Activated gamma-delta T cell treated with Interleukin-2 at 50 U/mL for 16 hours (primary cell): ENCODE measurements around the gene DST.

Experiments used
- DNase-seq: peaks from one replicate; pipeline ENCODE4 v3.0.0-alpha.2; 2020

Gene DST

DNA sequence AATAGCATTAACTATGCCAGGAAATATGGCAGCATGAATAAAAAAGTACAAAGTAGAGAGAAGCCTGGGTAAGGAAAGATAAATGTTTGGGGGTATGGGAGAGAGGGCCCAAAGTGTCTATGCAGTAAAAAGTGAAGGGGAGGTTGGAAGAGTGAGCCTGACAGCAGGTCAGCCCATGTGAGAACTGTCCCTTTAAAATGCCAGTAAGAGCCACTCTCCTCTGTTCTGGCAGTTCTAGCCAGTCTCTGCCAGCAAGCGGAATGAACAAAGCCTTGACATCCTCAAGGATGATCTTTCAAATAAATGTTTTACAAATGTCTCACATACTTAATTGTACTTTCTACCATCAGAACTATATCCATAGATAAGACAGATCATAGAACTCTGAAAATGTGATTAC is 164.5 kb downstream of the DST start:
- DNase-seq, result no peak

DNA sequence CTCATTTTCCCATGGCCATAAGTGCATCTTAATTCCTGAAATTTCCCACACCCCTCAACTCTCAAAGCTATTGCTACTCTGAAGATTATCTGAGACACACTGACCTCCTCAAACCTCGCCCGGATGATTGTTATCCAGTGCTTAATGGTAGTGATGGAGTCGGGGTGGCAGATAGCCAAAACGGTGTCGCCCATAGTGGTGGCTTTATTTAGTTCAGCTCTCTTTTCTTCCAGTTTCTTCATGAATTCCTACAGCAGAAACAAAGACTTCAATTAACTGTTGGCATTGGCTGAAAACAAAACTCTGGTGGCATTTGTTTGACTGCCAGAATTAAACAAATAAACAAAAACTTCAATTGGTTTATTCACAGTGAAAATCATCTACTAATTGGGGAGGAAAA is 165.4 kb downstream of the DST start:
- DNase-seq, result no peak

DNA sequence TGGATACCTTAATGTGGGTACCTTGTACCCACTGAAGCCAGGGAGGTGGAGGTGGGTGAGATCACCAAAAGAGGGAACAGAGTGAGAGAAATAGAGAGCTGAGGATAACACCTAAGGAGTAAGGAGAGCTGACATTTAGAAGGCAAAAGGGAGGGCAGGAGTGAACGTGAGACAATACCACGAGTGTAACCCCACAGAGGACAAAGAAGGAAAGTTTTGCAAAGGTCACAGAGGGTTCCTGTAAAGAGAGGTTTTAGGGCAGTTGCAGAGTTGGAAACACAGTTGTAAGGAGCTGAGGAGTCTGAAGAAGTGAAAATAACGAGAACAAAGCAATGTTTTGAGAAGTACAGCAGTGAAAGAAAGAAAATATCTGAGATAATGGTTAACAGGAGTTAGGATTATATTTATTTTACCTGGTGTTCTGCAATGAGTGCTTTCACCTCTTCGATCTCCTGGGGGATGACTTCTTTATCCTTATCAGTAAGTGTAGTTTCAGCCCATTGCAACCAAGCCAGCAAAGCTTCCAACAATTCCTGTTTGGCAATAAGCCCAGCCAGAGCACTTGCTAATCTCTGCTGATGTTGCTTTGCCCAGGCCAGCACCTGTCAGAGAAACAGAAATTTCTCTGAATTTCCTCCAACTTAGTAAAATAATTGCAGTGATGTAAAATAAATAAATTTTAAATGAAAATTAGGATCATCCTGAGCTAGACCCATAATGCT is 166.8 kb downstream of the DST start:
- DNase-seq, result no peak

DNA sequence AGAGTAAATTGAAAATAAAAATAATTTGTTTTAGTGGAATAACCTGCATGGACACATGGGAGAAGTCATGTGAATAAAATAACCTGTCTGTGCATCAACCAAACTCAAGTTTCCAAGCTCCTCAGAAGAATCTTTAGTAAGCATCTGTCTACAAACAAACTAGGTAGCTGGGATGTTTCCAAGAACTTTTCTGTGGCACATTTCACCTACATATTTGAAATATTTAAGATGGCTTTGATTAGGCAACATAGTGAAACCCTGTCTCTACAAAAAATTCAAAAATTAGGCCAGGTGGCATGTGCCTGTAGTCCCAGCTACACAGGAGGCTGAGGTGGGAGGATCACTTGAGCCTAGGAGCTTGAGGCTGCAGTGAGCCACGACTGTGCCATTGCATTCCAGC is 168.2 kb downstream of the DST start:
- no peak for DNase-seq

DNA sequence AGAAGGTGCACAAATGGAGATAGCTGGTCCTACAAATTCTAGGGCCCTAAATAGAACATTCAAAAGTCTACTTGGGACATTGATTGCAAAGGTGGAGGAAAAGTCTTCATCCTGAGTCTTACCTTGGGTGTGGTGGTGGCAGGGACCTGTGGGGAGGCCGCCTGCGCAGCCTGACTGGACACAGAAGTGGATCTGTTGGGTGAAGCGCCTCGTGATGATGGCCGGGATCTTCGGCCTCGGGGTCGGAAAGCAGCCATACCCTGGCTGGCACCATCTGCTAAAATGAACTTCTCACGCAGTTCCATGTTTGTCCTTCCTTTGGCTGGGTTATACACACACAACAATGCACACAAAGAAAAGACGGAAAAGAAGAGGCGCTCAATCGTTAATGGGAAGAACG is 179.2 kb downstream of the DST start:
- DNase-seq, result no peak

DNA sequence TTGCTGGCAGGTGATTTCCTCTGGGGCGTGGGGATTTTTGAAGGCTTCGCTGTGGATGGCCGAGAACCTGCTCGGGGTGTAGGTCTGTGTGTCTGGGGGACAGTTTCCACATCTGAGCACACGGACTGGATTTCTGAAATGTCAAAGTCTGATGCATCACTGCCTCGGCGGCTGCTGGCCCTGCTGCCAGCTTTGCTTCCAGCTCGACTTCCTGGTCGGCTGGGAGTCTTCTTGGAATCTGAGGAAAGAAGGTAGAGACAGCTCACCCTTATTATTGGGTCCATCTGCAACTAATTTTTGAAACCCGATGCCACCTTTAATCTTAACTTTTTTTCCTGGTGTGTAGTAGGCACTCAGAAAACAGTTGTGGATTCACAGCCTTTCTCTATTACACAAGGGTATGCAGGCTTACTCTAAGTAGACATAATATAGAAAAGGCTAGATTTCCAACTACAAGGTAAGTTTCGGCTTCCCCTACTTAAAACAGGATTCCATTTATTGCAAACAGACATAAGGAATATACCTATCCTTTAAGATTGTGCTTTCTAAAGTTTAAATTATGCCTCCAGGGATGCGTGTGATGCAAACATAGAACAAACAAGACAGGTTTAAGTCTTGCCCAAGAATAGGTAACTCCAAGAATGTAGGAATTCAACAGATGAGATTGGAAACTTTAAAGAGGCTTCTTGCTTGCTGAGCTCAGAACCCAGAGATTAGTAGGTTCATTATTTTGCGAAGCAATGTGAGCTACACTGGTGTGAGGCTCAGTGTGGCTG is 183.5 kb downstream of the DST start:
- no peak for DNase-seq

DNA sequence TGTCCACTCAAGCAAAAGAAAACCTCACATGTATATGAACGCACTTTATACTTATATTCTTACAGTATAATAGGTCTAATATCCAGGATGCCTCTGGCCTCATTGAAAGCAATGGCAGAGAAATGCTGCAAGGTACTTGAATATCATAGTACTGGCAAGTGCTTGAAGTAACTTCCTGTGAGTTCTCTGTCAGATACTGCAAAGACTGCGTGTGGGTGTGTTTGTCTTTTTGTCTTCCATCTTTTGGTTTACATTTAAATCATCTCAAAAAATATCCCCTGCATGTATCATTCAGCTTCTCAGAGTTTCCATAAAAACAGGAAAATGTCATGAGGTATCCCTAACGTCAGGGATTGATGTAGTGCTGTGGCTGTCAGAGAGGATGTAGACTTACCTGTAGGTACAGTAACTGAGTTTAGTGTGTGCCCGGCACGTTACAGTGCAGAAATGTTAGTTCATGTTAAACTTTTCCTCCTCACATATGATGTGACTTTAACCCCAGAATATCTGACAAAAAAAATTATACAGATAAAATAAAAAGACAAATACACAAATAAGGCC is 184.3 kb downstream of the DST start:
- no peak for DNase-seq

DNA sequence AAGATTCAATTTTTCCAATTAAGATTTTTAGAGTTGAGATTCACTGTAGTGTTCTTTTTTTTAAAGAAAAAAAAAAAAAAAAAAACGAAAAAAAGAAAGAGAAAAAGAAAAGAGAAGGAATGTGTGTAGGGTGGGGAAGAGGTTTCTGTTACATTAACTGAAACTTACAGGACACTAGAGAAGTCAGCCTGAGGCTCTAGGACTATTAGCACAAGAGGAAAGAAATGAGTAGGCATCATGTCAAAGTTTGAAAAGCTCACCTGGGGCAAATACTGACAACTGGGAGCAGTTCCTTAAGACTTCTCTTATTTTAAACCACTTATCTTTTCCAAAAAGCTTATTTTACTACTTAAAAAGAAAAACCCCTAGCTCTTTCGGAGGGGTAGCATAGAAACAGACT is 185.9 kb downstream of the DST start:
- no peak for DNase-seq

DNA sequence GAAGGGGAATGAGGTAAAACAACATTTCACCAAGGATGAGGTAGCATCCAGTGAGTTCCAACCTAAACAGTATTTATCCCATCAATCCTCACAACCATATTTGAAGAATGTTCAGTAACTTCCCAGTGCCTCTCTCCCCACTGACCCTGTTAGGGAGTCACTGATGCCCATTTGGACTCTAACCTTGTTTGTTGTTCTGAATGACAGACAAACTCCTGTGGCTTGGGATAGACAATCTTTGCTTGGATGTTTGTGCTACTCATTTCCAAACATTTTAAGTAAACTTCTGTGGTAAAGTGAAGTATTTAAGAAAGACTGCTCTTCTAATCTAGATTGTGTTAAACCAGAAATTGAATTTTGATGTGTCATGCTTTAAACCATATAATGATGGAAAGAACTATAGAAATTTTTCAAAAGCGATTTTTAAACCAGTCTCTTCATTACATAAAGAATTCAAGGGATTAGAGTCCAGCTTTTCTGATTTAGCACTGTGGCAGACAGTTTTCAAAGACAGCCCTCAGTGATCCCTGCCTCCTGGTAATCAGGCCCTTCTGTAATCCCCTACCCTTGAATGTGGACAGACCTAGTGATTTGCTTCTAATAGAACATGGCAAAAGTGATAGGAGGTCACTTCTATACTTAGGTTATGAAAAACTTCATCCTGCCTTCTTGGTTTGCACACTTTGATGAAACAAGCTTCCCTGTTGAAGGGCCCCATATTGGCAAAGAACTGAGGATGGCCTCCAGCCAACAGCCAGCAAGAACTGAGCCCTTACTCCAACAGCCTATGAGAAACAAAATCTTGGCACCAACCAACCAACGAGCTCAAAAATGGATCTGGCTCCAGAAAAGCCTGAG is 191.6 kb downstream of the DST start:
- DNase-seq, result no peak

DNA sequence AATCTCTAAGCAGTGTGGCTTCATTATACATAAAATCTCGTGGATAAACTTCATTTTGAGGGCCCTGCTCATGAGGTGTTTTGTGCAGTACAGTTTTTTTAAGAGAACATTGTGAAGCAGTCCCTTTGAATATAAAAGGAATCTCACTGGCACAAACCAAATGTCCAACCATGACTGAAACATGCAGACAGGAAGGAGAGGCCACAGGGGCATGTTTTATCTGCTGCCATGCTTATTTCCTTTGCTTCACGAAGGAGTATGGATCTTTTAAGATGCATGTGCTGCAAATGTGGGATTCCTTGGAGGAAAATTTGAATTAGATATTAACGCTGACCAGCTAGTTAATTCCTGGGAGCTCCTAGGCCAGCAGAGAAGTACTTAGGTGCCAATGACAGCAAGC is 192.3 kb downstream of the DST start:
- no peak for DNase-seq

DNA sequence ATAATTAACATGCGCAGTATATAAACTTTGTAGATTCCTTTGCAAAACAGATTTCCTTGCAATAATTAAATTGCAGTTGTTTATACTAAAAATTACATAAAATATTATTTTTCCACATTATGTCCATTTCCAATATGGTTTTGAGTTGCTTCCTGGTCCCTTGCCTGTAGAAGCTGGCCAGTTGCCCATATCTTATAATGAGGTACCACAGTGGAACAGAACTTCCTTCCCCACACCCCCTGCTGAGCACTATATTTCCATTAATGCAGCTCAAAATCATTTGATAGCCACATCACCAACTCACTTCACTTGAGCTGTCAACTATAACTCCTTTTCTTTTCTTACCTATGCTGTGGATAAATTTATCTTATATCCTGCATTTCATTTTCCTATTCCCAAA is 194.6 kb downstream of the DST start:
- DNase-seq, result no peak

DNA sequence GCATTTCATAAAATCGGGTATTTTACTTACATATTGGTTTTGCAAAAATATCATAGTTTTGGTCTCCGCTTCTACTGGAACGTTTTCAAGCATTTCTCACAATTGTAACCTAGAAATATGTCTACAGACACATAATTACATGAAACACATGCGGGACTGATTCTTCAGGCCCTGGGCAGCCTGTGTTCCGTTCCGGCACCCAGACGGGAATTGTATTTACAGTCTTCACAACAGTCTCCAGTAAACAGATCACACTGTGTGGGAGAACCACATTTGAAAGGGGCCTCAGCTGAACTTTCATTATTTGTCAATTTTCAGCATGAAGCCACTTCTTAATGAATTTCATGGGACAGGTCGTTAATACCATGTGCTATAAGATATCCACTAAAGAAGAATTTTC is 196.9 kb downstream of the DST start:
- no peak for DNase-seq

DNA sequence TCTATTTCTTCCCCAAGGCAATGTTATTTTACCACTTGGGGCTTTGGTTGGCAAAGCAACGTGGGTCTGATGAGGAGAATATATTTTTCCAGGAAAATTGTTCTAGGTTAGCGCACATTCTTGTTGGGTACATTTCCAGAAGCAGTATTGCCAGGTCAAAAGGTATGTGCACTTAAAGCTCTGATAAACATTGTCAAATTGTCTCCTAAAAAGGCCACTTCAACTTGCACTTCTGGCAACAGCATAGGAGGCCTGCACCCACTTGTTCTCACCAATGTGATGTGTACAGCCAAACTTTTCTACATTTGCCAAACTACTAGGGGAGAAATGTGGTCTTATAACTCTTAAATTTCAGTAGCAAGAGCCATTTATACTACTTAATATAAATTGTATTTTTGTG is 197.8 kb downstream of the DST start:
- no peak for DNase-seq

DNA sequence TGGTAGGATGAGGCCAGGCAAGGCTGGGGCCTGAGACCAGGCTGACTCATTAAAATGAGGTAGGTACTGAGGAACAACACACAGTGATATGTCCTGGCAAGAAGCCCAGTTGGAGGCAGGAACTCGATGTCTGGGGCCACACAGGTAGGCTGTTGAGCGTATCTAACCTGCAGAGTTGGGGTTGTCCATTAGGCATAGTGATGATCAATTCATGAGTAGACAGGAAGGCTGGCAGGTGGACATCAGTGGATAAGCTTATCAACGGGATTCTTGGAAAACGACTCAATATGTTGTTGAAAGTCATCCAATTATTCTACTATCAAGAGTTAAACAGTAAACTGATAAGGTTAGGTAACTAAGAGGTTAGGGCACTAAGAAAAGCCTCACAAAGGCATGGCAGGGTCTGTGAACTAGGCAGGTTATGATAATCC is 202.1 kb downstream of the DST start:
- DNase-seq, result no peak

DNA sequence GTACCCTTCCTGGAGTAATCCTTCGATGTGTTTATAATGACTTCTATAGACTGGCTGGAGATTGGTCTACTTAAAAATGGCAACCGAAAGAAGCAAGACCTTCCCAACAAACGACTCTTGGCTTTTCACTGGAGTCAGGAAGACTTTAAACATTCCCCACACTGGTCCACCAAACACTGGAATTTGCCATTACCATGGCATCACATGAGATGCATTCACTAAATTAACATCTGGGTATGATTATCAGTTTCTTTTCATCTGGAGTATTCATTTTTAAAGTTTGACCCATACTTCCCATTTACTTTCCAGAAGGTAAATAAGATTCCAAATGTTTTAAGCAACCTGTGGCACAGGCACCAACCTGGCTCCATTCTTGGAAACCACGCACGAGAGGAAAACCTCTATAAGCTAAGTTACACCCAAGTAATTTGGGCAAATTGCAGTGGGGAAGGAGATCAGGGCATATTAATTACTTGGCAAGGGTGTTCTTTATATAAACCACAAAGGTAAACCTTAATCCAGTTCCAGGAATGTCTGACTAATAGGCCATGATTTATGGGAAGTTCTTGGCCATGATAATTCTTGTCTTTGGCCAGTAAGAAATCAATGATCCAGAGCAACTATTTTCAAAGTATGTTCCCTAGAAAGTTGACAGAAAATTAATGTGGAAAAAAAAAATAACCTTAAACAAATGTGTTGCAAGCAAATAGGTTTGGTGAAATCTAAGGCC is 205.4 kb downstream of the DST start:
- DNase-seq, result no peak

DNA sequence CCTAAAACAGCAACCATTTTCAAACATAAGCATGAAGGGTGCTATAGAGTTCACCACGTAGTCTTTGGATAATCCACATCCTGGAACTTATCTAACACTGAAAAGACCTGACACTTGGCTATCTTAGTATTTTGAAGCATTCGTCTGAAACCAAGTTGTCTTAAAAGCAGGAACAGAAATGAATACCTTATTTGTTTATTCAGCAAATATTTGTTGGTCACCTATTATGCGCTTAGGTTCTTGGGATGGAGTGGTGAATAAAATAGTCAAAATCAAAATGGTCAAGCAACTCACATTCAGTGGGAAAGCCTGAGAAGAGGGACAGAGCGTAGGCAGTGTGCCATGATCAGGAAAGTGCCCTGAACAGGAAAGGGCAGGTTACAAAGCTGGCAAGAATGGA is 206.9 kb downstream of the DST start:
- no peak for DNase-seq

DNA sequence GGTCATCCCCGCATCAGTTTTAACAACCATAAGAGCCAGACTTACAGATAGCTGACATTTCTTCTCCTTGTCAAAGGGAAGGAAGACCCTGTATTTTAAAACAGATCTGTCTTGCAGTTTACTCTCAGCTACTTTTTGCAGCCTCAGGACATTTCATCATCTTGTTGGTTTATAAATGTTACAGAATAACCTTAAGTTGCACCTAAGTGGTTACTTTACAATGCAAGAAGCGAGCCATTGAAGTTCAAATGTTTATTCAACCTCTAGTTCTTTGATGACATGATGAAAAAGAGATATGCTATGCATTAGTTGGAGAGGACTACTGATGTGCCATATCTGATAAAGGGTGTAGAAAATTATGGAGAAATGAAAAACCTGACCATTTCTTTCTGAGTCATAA is 207.4 kb downstream of the DST start:
- DNase-seq, result no peak

DNA sequence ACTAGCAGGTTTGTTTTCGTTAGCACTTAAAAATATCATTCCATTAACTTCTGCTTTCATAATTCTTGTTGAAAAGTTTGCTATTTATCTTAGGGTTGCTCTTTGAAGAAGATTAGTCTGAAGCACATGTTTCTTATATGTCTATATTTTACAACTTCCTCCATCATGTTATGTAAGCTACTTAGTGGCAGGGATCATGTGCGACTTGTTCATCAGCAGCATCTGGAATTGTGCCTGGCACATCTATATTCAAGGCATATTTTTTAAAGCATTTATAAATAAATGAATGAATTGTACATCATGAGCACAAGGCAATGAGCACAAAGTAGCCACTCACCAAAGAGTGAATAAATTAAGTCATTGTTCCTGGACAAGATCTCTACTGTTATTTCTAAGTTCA is 208.1 kb downstream of the DST start:
- DNase-seq, result no peak

DNA sequence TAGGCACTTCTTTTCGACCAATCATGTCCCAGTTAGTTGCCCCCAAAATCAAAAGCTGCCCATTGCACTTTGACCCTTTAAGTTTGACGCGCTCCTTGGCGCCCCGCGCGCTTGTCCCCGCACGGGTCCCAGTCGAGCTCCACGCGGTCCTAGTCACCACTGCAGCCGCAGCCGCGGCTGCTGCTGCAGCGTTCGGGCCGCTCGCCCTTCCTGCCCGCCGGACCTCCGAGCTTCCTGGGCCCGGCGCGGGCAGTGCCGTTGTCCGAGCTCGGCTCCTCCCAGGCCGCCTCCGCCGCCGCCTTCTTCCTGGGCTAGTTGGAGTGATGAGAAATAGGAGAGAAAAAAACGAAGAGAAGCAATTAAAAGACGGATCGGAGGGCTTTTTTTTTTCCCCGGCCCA is 209.6 kb downstream of the DST start:
- DNase-seq, result no peak

DNA sequence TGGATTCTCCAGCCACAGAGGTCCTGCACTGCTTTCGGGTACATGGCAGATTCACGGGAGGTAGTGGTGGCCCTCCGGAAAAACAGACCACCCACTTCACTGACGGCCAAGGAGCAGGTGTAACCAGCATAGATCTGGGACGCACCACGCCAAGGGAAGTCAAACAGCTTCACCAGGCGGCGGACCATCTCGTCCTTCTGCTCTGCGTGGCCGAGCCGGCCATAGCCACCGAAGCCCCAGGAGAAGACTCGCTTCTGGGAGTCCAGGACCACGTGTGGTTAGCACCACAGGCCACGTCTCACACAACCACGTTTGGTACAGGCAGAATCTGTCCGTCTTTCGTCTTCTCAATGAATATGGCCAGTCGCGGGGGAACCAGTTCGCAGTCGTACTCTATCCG is 210.5 kb downstream of the DST start:
- no peak for DNase-seq

DNA sequence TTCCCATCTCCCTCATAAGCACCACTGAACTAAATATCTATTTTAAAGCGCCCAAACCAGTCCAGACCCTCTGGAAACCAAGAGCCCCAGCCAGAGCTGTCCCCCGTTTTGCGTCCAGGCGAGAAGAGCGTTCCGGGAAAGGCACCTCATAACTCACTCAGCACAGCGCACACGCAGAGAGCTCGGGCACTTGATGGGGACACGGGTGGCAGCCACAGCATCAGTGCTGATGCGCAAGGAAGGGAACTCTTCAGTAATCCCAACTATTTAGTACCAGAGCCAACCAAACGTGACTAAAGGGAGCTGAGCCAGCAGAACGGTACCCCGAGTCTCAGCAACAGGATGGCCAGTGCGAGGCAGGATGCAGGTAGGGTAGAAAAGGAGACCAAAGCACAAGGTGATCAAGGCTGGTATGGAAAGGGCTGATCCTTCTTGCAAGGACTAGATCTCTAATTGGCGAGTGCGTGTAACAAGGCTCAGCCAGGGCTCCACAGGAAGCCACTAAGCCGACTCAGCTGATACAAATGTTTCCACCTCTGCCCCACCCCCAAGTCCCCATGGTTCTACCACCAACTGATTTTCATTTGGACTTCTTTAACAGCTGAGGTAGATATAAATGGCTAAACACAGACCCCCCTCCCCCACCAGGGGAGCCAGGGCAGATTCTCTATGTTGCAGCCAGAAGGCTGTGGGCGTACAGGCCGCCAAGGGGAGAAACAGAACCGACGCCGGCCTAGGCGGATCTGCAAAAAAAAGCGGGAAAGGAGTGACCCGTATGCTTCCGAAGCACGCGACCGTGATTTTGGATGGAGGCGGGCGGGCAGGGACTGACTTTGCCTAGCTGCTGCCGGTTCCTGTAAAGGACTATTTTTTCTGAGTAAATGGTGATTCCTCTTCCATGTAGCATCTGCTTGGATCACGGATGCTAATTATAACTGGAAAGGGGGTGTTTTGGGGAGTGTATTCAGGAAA is 211.8 kb downstream of the DST start:
- no peak for DNase-seq
